HG03095 (cell line): ENCODE results near the gene EIF5A2.
"Not testable (repeated sequence)": the region's sequence is repeated elsewhere in the genome, so short reads cannot be mapped to it uniquely, and the experiment has no call there.

Experiments
- ATAC-seq: cut with Tn5 transposase; IDR thresholded peaks from one replicate; pipeline ENCODE4 v1.9.1; 2021; ENCODE audit warnings: moderate library complexity; ENCODE audit not compliant: unreplicated experiment

The EIF5A2 gene

DNA sequence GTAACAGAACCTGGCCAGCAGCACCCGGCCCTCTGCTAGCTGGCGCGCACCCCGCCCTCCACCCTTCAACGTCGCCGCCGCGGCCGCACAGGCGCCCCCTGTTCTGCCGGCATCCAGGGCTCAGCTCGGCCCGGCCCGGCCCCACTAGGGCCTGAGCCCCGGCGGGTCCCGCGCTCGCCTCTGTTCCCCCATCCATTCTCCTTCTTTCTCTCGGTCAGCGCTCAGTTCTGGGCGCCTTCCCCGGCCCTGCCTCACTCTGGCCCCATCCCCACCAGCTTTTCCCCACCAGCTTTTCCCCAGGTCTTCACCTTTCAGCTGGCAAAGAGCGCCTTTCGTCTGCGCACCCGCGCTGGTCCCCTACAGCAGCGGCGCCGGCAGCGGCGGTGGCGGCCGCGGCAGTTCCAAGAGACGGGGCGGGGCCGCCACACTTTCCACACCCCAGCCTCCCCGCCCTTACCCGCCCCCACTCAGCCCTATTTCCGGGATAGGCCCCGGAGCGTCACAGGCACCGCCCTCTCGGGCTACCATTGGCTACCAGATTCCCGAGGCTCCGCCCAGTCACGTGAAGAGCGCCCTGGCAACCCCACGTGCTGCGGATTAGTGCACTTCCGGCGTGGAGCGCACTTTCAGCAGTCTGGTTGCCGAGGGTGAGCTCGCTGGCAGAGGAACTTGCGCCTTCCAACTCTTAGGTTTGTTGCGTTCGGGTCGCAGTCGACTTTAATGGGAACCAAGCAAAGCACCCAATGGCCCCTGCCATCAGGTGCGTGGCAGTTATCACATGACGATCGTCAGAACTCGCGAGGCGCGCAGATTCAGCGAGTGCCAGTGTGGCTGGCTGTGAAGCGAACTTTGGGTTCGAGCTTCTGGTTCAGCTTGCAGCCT, at the start of gene EIF5A2:
TSS of gene EIF5A2 (minus strand) at position 403 of the 882 bp plus-strand sequence. CDS start 831 bp downstream, outside the sequence.
- ATAC-seq = peak; percentile 88

DNA sequence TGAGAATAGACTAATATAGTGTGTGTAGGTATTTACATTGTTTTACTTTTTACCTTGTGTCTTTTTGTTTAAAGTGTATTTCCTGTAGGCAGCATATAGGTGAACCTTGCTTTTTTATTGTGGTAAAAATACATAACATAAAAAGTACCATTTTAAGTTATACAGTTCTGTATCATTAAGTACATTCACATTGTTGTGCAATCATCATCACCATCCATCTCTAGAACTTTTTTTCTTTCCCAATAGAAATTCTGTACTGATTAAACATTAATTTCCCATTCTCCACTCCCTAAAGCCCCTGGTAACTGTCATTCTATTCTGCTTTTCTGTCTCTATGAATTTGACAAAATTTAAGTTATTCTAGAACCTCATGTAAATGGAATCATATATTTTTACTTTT, 48.2 kb upstream of the EIF5A2 start:
- ATAC-seq = no peak

DNA sequence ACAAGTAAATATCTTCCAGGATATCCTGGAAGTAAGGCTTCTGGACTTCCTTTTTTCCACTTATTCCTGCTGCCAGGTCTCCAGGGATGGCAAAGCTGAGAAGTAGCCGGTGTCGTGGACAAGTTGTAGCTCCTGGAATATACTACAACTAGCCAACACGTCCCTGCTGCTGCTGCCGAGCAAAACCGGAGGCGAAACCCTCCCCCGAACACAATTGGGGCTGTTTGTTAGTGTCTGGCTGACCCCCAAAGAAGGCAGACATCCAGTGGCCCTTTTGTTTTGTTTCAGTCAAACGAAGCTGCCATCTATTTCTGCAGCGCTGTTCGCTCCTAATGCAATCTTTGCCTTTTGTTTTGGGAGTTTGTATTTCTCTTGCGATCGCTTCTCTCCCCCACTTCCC, 45.3 kb upstream of the EIF5A2 start:
- ATAC-seq = no peak

DNA sequence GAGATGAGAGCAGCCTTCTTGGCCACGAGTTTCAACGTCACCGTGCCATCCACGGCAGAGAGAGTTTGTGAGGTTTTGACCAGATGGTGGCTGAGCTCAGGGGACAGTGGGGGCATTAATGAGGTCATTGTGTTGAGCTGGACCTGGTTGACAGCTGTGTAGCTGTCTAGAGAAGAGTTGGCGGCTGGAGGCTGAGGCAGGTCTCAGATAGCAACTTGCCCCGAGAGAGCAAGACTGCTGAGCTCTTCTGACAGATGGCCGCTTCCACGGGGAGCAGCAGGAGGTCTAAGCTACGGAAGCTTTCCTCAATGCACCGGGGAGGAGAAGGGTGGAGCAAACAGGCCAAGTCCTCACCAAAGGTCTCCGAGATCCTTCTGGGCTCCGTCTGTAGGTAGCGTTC, 44.8 kb upstream of the EIF5A2 start:
- no peak for ATAC-seq

DNA sequence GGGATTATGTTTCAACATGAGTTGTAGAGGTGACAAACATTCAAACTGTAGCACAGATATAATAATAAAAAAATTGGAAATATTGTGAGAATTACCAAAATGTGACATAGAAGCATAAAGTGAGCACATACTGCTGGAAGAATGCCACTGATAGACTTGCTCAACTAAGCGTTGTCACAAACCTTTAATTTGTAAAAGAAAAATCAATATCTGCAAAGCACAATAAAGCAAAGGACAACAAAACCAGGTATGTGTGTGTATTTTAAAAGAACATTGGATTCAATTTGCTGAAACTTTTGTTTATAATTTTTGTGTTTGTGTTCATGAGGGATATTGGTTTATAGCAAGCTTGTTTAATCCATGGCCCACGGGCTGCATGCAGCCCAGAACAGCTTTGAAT, 40.8 kb upstream of the EIF5A2 start:
- ATAC-seq = no peak

DNA sequence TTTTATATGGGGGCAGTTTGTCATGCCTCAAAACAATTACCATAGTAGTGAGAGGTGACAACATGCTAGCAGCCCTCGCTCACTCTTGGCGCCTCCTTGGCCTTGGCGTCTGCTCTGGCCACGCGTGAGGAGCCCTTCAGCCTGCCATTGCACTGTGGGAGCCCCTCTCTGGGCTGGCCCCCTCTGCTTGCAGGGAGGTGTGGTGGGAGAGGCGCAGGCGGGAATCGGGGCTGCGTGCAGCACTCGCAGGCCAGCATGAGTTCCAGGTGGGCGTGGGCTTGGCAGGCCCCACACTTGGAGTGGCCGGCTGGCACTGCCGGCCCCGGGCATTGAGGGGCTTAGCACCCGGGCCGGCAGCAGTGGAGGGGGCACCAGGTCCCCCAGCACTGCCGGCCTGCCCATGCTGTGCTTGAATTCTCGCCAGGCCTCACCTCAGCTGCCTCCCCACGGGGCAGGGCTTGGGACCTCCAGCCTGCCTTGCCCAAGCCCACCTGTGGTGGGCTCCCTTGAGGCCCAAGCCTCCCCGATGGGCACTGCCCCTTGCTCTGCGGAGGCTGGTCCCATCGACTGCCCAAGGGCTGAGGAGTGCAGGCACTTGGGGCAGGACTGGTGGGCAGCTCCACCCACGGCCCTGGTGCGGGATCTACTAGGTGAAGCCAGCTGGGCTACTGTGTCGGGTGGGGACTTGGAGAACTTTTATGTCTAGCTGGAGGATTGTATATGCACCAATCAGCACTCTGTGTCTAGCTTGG, 38.8 kb upstream of the EIF5A2 start:
- no peak for ATAC-seq

DNA sequence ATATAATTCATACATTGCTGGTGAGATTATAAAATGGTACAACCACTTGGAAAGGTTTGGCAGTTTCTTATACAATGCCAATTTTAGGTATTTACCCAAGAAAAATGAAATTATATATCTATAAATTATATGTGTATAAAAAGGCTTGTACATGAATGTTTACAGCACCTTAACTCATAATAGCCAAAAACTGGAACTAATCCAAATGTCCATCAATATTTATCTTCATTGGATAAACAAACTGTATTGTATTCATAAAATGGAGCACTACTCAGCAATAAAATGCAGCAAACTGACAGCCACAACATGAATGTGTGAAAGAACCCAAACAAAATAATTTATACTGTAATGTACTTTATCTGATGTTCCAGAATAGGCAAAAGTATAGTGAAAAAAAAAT, 33.6 kb upstream of the EIF5A2 start:
- ATAC-seq = no peak

DNA sequence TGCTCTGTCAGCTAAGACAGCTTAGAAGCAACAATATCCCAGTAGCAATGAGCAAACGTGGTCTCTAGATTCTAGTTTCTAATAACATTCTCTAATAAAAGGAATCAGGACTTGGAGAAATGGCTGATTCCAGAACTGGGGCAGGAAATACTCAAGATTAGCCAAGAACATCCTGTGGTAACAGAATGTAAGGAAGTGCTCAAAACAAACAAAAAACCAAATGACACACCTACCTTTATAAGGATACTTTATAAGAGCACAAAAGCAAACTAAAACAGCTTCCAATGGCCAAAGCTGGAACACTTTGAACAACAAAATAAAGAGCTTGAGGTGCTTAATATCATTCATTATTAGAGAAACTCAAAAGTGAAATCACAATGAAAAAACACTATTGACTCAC, 33.1 kb upstream of the EIF5A2 start:
- ATAC-seq = no peak

DNA sequence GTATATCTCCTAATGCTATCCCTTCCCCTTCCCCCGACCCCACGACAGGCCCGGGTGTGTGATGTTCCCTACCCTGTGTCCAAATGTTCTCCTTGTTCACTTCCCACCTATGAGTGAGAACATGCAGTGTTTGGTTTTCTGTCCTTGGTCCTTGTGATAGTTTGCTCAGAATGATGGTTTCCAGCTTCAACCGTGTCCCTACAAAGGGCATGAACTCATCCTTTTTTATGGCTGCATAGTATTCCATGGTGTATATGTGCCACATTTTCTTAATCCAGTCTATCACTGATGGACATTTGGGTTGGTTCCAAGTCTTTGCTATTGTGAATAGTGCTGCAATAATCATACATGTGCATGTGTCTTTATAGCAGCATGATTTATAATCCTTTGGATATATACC, 24.6 kb upstream of the EIF5A2 start:
- not testable (repeated sequence) for ATAC-seq

DNA sequence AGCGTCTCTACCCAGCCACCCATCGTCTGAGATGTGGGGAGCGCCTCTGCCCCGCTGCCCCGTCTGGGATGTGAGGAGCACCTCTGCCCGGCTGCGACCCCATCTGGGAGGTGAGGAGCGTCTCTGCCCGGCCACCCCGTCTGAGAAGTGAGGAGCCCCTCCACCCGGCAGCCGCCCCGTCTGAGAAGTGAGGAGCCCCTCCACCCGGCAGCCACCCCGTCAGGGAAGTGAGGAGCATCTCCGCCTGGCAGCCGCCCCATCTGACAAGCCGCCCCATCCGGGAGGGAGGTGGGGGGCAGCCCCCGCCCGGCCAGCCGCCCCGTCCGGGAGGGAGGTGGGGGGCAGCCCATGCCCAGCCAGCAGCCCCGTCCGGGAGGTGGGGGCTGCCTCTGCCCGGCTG, 15.1 kb upstream of the EIF5A2 start:
- not testable (repeated sequence) for ATAC-seq

DNA sequence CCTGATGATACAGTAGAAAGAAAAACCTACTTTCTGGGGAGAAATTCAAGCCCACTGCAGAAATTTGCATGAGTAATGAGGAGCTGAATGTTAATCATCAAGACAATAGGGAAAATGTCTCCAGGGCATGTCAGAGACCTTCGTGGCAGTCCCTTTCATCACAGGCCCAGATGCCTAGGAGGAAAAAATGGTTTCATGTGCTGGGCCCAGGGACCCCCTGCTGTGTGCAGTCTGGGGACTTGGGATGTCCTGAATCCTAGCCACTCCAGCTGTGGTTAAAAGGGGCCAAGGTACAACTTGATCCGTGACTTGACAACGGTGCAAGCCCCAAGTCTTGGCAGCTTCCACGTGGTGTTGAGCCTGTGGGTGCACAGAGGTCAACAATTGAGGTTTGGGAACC, 10.3 kb upstream of the EIF5A2 start:
- no peak for ATAC-seq

DNA sequence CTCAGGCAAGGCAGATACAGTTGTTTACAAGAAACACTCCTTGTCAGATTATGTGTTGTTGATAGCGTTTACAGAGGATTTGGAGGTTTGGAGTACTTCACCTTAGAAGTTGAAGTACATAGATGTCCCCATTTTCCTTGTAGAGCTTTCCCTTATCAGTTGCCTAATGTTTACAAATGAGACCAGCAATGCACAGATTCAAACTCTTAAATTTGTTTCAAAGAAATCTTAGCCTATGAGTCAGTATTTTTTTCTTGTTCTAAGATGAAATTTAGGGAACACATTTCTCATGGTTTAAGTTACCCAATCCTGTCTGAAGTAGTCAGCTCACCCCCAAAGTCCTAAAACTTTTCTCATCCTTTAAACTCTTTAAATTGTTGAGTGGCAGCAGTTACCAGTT, 6.3 kb upstream of the EIF5A2 start:
- ATAC-seq = no peak

DNA sequence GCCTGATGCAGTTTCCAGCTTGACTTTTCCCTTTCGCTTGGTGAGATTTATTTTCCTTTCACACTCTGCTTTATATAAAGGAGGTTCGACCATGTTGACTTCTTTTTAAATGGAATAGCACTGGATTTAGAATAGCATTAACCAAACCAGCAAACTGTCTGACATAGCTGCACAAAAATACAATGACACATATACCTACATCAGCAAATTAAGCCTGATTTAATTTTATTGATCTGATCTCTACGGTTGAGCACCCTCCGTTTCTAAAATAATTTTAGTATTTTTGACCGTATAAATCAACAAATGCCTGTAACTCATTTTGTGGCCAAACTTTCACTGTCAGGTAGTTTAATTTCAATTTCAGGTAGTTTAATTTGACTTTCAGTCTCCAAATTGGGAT, 5.8 kb upstream of the EIF5A2 start:
- ATAC-seq = no peak

DNA sequence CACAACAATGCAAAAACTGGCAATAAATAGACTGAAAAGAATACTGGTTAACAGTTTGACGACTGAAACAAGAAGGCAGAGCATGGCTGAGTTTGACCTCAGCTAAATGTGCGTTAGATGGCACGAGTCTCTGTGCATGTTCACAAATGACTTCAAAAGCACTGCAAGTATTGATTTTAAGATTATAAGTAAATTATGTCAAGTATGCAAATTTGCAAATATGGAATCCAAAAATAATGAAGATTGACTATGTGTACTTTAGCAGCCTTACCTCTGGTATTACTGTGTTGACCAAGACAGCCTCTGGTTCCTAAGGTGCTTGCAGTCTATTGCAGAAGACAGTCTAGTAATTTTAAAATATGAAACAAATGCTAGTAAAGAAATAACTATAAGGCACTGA, 2.6 kb upstream of the EIF5A2 start:
- no peak for ATAC-seq

DNA sequence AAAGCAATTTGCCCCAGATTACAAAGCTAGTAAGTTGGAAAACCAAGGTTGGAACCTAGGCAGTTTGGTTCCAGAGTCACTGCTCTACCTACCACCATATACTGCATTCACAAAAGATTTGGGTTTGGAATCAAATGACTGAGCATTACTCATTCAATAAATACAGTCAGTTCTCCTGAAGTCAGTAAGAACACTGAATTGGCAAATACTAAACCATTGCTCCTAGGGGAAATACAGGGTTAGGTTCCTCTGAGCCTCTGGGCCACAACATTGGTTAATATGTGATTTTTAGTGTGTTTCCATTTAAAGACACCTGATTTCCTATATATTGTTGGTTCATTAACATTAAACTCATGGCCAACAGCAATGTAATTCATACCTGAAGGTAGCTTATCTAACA, 2.1 kb upstream of the EIF5A2 start:
- no peak for ATAC-seq

DNA sequence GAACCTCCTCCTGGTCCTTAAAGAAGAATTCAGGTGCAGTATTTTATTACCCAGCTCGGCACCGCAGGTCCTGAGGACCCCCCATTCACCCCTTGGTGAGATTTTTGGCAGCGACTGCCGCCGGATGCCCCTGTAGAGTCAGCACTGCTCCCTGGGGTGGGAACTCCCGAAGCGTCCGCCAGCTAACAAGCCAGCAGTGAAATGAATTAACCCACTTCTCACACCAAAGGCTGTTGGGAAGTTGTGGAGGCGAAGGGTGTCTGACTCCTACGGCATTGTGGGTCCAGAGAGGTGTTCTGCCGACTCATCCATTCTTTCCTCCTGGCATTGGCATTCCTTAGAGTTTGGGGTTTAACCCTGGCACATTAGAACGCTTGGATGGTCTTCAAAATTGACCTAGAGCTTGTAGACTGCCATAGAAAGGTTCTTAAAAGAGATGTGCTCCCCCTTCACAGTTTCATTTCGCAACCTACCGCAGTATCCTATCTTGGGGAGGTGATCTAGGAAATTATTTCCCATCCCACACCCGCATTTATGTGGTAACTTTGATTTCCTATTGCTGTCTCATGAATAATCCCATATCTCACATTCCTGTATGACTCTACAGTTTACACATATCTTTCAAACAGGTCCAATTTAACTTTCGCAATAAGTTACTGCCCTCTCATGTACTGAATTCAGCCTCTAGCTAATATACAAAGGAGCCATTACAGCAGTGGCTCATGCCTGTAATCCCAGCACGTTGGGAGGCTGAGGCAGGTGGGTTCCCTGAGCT, 879 bp upstream of the EIF5A2 start:
- ATAC-seq = no peak

DNA sequence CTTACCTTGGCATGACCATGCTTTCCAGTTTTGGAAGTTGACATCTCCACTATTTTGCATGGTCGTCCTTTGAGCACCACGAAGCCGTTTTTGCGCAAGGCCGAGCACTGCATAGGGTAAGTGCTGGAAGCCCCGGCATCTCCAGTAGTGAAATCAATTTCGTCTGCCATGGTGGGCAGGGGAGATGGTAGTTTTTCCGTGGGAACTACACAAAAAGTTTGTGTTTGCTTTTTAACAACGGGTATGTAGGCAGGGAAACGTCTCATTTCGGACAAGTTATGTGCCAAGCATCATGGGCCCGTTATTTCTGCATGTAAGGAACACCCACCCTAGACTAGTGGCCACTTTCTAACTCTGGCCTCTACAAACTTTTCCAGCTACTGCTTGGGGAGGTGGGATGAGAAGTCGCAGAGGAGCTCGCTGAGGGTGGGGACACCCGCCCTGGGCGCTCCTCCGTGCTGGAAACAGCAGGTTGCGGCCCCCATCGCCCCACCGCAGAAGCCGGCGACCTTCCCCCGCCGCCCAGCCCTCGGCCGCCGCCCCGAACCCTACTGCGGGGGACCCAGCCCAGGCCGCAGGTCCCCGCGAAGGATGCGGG, 701 bp downstream of the EIF5A2 start:
- no peak for ATAC-seq

DNA sequence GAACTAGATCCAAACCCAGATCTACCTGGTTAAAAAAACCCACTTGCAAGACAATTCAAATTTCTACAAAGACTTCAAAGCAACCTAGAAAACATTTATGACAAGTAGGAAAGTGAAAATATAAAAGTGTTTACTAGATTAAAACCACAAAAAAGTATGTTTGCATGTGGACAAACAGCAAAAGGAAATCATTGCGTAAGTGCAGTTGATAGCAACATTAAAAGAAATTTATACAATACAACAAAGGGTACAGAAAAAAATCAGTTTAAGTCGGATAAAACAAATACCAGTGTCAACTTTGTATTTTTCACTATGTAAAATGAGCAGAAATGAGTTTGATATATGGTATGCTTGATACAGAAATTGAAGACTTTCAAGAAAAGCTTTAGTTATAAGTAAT, 2.6 kb downstream of the EIF5A2 start:
- no peak for ATAC-seq

DNA sequence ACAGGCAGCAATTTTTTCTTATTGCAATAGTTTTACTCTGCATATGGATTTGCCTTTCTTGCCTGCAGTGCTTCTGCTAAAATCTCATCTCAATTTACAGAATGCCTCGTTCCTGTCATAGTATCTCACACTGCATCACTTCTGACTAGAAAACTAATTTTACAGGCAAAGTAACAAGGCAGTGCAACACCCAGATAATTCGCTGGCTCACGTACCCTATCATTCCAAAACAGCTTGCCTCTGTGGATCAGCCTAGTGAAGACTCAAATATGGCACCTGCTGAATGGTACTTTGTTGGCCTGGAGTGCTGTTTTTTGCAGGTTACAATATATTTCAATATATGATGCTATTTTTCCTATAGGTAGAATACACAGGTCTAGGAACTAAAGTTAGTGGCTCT, 5.3 kb downstream of the EIF5A2 start:
- ATAC-seq = no peak

DNA sequence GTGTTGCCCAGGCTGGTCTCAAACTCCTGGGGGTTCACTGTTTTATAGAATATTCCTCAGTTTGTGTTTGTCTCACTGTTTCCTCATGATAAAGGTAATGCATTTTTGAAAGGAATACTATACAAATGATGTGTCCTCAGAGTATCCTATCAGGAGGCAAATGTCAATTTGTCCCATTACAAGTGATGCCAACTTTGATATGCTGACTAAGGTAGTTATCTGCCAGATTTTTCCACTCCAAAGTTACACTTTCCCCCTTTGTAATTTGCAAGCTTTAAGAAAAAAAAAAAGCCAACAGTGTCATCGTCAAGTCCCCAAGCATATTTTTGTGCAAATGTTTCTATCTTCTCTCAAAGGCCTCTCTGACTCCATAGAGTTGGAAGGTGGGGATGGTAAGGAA, 9.0 kb downstream of the EIF5A2 start:
- ATAC-seq = no peak

DNA sequence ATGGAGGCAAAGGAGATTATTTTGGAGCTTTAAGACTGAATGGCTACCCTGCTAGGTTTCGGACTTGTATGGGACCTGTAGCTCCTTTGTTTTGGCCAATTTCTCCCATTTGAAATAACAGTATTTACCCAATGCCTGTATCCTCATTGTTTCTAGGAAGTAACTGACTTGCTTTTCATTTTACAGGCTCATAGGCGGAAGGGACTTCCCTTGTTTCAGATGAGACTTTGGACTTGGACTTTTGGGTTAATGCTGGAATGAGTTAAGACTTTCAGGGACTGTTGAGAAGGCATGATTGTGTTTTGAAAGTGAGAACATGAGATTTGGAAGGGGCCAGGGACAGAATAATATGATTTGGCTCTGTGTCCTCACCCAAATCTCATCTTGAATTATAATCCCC, 10.5 kb downstream of the EIF5A2 start:
- no peak for ATAC-seq
